Cardiac muscle cell (in vitro differentiated cells and primary cell): Measurements from ENCODE around the gene ANKMY1. TPM values are rescaled to one million over a fixed set of nuclear protein-coding genes. Genes with fewer than 3 reads are reported as not detected.

Source experiments
- DNase-seq, 2 donors: peaks; one replicate each; pipeline versions ENCODE4 v3.0.0 to v3.0.0-alpha.2; 2010 to 2017; ENCODE audit warnings: low read depth in 1 of 2, low spot score in 1 of 2
- H3K27ac ChIP-seq: fragments of 200-600 bp; sonication (generic); 2 replicates; pipeline ENCODE4 v1.5.1; 2016
- H3K27me3 ChIP-seq: fragments of 200-600 bp; sonication (generic); 2 replicates; pipeline ENCODE4 v1.6.0; 2016; ENCODE audit warnings: control low read depth
- H3K36me3 ChIP-seq: fragments of 200-600 bp; sonication (generic); 2 replicates; pipeline ENCODE4 v1.5.1; 2016; ENCODE audit warnings: control low read depth
- H3K4me1 ChIP-seq: fragments of 200-600 bp; sonication (generic); 2 replicates; pipeline ENCODE4 v1.8.1; 2017; ENCODE audit warnings: low read depth, mild to moderate bottlenecking, mixed run types
- H3K4me3 ChIP-seq: fragments of 200-600 bp; sonication (generic); 2 replicates; pipeline ENCODE4 v1.5.1; 2016; ENCODE audit warnings: mild to moderate bottlenecking
- H3K9me3 ChIP-seq: fragments of 200-600 bp; sonication (generic); 2 replicates; pipeline ENCODE4 v1.5.1; 2017; ENCODE audit warnings: low read depth, mild to moderate bottlenecking, control low read depth
- CTCF ChIP-seq: IDR thresholded peaks from 2 replicates; pipeline ENCODE4 v1.5.1; 2012; ENCODE audit warnings: low read depth, mild to moderate bottlenecking, low read length
- polyA plus RNA-seq: library from polyadenylated mRNA; unstranded; fragments of >200 nt; fragmentation: Nextera tagmentation; extraction: Ambion mirVana; gene quantifications from 2 replicates; pipeline ENCODE4 v1.2.1, GENCODE V29; 2016
- total RNA-seq: library from RNA; depleted of rRNA; stranded (reverse); fragments of >200 nt; gene quantifications from 2 replicates; pipeline ENCODE4 v1.2.3, GENCODE V29; 2016

Gene ANKMY1
- total and polyA plus RNA-seq, 2 experiments from 2014 or later, result 7.6 to 10.8 TPM

- no peaks in the 10 kb centered on the region for H3K9me3 ChIP-seq
- H3K4me1 ChIP-seq, result no peaks in the 10 kb centered on the region
- no peak for TF ChIP-seq CTCF
- H3K27me3 ChIP-seq, result no peaks in the 10 kb centered on the region
- no peak for DNase-seq
- no peaks in the 10 kb centered on the region for H3K36me3 ChIP-seq
- H3K27ac ChIP-seq, result no peak overlapping the region
- H3K4me3 ChIP-seq, result no peak overlapping the region
Observed at GRCh38 chr2:240538031-240538780, 19.6 kb downstream of the ANKMY1 start.

- no peak for TF ChIP-seq CTCF
- H3K9me3 ChIP-seq, result no peaks in the 10 kb centered on the region
- no peaks in the 10 kb centered on the region for H3K4me1 ChIP-seq
- no peaks in the 10 kb centered on the region for H3K36me3 ChIP-seq
- no peak overlapping the region for H3K4me3 ChIP-seq
- H3K27me3 ChIP-seq, result no peaks in the 10 kb centered on the region
- no peak for DNase-seq
- H3K27ac ChIP-seq, result no peak overlapping the region
Observed at GRCh38 chr2:240532031-240532775, 25.6 kb downstream of the ANKMY1 start.

GRCh38 chr2:240531038-240531437 lies 26.8 kb downstream of the ANKMY1 start:
- Histone ChIP-seq H3K27ac (no peak overlapping the region), H3K4me3 (no peak overlapping the region), H3K27me3 (no peaks in the 10 kb centered on the region), H3K36me3 (no peaks in the 10 kb centered on the region), H3K4me1 (no peaks in the 10 kb centered on the region), H3K9me3 (no peaks in the 10 kb centered on the region)
- TF ChIP-seq CTCF, result no peak
- no peak for DNase-seq

DNA sequence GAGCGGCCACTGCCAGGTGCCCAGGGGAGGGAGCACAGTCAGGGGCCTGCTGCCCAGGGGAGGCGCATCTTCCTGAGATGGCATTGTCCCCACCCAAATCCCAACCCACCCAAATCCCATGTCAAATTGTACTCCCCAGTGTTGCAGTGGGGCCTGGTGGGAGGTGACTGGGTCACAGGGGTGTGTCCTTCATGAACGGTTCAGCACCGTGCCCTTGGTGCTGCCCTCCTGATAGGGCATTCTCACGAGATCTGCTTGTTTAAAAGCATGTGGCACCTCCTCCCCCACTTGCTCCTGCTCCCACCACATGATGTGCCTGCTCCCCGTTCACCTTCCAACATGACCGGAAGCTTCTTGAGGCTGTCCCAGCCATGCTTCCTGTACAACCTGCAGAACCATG lies 27.6 kb downstream of the ANKMY1 start:
- Histone ChIP-seq H3K27ac (no peak overlapping the region), H3K27me3 (no peaks in the 10 kb centered on the region), H3K4me1 (no peaks in the 10 kb centered on the region), H3K9me3 (no peaks in the 10 kb centered on the region), H3K36me3 (no peaks in the 10 kb centered on the region), H3K4me3 (no peak overlapping the region)
- TF ChIP-seq CTCF, result no peak
- no peak for DNase-seq

GRCh38 chr2:240529344-240529999 lies 28.3 kb downstream of the ANKMY1 start:
- Histone ChIP-seq H3K27me3 (no peaks in the 10 kb centered on the region), H3K36me3 (no peaks in the 10 kb centered on the region), H3K9me3 (no peaks in the 10 kb centered on the region), H3K4me3 (no peak overlapping the region), H3K4me1 (no peaks in the 10 kb centered on the region), H3K27ac (no peak overlapping the region)
- no peak for TF ChIP-seq CTCF
- no peak for DNase-seq
